GM18873 (cell line): Measurements from ENCODE around the gene HNRNPUL1.
"Not testable (repeated sequence)": the region's sequence is repeated elsewhere in the genome, so short reads cannot be mapped to it uniquely, and the experiment has no call there.

Experiments used
- ATAC-seq: cut with Tn5 transposase; IDR thresholded peaks from one replicate; pipeline ENCODE4 v1.9.1; 2021; ENCODE audit warnings: mild to moderate bottlenecking, moderate library complexity, moderate number of reproducible peaks; ENCODE audit not compliant: unreplicated experiment, low FRiP score

Gene HNRNPUL1

DNA sequence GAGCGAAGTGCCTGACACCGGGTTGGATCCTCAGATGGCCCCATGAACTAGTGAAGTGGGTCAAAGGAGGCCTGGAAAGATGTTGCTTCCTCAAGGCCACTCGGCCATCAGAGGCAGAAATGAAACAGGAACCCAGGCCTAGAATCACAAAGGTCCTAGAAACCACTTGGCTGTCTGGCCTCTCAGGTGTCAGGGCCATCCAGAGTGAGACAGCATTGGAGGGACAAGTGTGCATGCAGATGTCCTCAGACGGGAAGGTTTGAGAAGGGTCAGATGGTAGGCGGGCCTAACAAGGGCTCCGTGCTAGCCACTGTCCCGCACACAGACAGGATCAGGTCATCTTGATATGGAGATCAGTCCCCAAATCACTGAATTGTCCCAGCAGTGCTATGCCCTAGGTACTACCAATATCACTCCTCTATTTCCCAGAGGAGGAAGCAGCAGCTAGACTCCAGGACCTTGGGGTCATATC, 60.1 kb downstream of the HNRNPUL1 start:
- ATAC-seq = no peak

DNA sequence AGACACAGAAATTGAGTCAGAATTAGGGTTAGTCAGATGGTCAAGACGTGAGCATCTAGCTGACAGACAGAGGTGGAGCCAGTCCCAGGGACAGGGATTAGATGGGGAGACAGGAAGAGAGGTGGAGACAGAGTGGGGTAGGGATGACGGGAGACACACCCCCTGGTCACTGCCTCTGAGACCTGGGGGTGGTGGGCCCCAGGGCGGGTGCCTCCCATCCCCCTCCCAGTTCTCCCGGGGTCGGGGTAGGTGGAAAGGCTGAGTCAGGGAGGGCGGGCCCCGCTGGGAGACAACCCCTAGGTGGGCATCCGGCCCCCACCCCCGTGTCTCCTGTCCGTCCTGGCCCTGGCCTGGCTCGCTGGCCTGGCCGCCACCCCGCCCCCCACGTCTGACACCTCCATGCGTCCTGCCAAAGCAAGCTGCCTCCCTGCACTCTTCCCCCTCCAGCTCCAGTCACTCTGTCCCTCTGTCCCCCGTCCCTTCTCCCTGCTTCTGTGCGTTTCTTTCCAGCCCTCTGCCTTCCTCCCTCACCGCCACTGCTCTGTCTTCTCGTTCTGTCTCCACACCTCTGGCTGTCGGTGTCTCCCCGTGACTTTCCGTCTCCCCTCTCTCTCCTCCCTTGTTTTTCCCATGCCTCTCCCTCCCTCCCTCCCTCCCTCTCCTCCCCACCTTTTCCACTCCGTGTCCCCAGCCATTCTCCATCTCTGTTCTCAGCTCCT, 60.9 kb downstream of the HNRNPUL1 start:
- no peak for ATAC-seq

DNA sequence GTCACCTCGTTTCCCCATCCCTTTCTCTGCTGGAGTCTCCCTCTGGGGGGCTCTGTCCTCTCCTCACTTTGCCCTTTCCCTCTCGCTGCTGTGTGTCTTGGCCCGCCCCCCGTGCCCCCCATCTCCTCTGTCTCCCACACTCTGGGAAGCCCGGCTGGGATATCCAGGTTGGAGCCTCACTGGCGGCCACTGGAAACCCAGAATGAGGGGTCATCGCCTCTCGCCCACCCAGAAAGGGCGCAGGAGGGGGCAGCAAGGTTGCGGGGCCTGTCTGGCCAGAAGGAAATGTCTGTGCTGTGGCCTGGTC, 61.4 kb downstream of the HNRNPUL1 start:
- no peak for ATAC-seq

DNA sequence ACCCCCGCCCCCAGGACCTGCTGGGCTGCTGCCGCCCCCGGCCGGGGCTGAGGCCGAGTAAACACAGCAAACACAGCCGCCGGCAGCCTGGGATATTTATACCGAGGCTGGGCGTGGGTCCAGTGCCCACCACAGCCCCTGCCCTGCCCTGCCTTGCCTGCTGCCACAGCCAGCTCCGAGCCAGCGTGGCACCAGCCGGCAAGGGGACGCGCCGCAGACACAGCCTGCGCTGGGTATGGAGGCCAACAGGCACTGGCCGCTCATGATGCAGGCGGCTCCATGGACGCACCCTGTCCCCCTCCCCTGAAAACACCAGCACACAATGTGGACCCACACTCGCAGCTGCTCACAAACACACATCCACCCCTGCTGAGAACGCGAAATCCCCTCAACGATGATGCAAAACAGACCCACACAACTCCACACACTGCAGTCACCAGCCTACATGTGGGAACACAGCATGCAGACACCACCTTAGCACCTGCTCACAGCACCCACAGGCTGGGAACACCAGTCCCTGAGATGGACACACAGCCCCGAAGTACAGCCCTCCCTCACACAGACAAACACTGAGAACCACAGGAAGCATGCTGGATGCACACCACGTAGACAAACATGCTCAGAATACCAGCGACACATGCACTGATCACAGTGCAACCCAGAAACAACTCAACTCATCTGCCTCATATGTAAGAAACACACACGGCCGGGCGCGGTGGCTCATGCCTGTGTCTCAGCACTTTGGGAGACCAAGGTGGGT, 62.0 kb downstream of the HNRNPUL1 start:
- no peak for ATAC-seq

DNA sequence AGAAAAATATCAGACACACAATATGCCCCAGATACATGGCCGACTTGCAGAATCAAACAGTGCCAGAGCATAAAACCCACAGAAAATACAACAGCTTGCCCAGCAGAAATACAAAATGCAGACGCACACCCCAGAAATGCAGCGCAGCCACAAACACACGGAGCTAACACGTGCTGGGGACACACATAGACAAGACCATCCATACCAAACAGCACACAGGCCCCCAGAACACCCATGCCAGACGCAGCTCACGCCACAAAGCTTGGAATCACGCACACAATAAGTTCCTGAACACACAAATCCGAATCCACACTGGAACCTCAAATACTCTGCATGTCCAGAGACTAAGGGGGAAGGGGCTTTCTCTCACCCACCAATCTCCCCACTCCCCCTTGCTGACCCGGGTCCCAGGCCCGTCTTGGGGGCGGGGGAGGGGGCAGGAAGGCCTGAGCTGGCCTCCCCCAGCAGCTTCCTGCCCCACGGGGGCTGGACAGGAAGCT, 63.0 kb downstream of the HNRNPUL1 start:
- ATAC-seq = no peak

DNA sequence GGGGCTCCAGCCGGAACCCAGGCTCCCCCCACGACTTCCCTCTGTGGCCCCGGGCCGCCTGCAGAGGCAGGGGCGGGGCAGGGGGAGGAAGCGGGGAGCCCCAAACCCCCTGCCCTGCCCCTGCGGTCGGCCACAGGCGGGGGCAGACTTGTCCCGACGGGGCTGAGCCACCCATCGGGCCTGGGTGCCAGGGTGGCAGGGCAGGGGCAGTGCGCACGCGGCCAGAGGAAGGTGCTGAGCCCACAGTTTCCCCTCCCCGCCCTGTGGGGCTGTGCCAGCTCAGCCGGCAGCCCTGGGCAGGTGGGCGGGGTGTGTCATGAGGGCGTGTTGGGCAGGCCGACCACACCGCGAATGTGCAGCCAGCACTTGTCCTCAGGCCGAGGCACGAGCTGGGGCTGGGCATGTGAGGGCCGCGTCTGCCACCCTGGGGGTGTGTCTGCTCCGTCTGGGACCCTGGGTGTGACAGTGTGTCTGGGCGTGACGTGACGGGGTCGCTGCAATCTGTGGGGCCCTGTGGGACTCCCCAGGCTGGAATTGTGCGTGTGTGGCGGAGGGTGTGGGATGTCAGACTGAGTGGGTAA, 63.5 kb downstream of the HNRNPUL1 start:
- peak; percentile 49 for ATAC-seq

DNA sequence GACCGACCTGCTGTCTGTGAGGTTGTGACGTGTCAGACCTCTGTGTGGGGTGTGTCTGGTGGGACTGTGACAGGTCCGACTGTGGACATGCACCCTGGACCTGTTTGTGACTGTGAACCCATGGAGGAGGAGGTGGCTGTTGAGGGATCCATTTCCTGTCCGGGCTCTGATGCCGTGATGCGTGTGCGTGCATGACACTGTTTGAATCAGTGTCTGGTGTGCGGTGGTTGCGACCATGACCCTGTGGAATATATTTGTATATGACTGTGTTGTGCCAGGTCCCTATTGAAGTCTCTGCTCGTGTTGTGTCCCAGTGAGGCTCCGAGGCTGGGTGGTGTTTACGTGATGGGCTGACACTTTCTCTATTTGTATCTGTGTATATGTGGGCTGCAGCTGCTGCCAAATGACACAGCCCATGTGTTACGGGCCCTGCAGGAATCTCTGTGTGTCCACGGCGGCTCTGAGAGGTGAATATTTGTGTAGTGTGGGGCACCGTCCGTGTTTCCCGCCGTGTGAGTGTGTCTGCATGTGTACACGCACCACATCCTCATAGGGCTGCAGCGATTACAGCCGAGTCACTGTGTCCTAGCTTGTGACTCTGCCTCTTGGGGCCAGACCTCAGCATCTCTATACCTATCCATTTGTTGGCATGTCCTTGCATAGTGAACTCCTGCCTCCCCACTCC, 64.1 kb downstream of the HNRNPUL1 start:
- ATAC-seq = peak; percentile 3

DNA sequence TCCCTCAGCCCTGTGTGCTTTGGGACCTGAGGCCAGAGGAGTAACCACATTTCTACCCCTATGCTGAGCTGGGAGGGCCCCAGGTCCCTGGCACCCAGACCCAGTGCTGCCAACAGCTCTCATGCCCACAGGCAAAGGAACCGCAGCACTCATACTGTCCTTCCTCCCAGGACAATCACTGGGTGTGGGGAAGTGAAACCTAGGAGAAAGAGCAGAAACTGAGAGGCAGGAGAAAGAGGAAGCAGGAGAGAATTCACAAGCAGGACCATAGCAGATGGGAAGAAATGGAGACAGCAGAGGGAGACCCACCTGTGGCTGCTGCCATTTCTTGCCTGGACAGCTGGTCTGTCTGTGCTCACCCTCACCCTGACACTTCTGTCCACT, 64.7 kb downstream of the HNRNPUL1 start:
- ATAC-seq = no peak

DNA sequence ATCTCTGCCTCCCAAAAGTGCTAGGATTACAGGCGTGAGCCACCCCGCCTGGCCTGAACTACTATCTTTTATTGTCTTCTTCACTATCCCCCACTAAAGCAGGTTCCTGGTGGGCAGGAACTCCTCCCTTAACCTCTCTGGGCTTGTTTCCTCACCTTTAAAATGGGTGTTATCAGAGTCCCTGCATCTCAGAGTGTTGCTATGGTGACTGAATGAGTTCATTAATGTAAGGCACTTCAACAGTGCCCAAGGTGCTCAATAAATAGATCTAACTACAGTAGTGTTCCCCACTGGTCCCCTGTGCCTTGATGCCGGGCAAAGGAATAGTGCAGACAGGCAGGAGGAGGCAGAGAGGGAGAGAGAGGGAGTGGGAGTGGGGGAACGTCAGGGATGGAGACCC, 66.3 kb downstream of the HNRNPUL1 start:
- ATAC-seq = no peak

DNA sequence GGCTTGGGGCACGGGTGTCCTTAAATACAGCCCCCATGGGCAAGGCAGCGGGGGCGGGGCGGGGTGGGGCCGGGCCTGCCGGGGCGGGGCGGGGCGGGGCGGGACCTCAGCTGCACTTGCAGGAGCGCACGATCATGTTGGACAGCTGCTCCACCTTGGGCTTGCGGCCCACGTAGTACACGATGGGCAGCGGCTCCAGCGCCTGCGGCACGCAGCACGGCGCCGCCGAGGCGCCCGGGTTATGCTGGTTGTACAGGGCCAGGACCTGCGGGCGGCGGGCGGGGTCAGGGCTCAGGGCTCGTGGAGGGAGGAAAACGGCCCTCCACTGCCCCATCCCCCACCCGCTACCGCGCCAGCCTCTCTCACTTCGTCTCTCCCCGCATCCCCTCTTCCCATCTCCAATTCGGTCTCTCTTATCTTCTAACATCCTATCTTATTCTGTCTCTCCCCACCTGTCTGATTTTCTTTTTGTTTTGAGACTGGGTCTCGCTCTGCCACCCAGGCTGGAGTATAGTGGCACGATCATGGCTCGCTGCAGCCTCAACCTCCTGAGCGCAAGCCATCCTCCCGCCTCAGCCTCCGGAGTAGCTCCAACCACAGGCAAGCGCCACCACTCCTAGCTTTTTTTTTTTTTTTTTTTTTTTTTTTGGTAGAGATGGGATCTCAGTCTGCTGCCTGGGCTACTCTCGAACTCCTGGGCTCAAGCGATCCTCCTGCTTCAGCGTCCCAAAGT, 66.9 kb downstream of the HNRNPUL1 start:
- no peak for ATAC-seq

DNA sequence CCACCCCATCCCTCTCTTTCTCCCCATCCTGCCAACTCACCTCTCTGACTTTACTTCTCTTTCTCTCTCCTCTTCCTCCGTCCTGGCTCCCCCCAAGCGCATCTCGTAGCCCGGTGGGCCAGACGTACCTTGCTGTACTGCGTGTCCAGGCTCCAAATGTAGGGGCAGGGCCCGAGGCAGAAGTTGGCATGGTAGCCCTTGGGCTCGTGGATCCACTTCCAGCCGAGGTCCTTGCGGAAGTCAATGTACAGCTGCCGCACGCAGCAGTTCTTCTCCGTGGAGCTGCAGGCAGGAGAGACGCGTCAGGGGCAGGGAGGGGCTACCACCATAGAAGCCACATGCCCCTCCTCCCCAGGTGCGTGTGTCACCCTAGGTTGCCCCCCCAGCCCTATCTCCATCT, 67.8 kb downstream of the HNRNPUL1 start:
- ATAC-seq = no peak

DNA sequence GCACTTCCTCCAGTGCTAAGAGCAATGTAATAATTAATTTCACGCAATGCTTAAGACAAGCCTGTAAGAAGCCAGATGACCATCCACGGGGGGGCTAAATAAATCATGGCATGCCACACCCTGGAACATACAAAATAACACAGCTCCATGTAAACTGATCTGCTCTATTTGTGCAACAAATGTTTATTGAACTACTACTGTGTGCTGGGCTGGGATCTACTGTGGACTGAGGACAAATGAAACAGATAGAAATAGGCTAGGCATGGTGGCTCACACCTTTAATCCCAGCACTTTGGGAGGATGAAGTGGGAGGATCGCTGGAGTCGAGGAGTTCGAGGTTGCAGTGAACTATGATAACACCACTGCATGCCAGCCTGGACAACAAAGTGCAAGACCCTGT, 68.3 kb downstream of the HNRNPUL1 start:
- no peak for ATAC-seq

DNA sequence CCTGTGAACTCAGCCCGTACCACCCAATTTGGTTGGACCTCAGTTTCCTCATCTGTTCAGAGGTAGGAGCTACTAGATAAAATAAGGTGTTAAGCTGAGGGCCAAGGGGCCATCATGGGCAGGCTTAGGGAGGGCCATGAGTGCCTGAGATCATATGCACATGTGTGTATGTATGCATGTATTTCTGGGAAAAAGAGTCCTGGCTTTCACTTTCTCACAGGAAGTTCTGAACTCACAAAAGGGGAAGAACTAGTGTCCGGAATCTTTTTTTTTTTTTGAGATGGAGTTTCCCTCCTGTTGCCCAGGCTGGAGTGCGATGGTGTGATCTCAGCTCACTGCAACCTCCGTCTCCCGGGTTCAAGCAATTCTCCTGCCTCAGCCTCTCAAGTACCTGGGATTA, 70.6 kb downstream of the HNRNPUL1 start:
- no peak for ATAC-seq

DNA sequence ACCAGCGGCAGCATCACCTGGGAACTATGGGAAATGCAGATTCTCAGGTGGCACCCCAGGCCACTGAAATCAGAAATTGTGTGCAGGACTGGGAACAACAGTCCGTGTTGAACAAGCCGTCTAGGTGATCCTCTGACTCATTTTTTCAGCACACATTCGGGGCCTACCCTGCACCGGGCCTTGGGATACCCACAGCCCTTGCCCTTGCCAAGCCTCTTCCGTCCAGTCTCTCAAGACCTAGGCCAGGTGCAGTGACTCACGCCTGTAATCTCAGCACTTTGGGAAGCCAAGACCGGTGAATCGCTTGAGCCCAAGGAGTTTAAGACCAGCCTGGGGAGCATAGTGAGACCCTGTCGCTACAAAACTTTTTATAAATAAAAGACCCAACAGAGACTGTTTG, 71.3 kb downstream of the HNRNPUL1 start:
- ATAC-seq = no peak

DNA sequence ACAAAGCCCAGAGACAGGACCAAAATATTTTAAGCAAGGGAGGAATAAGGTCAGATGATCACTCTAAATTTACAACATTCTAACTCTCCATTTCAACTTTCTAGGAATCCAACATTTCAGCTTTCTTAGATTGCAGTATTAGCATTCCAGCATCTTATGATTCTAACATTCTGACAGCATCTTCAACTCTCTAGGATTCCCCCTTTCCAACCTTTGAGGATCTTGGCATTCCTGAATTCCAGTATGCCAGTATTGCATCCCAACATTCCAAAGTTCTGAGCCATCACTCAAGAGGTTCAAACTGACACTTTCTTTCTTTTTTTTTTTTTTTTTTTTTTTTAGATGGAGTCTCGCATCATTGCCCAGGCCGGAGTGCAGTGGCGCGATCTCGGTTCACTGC, 75.8 kb downstream of the HNRNPUL1 start:
- ATAC-seq = no peak

DNA sequence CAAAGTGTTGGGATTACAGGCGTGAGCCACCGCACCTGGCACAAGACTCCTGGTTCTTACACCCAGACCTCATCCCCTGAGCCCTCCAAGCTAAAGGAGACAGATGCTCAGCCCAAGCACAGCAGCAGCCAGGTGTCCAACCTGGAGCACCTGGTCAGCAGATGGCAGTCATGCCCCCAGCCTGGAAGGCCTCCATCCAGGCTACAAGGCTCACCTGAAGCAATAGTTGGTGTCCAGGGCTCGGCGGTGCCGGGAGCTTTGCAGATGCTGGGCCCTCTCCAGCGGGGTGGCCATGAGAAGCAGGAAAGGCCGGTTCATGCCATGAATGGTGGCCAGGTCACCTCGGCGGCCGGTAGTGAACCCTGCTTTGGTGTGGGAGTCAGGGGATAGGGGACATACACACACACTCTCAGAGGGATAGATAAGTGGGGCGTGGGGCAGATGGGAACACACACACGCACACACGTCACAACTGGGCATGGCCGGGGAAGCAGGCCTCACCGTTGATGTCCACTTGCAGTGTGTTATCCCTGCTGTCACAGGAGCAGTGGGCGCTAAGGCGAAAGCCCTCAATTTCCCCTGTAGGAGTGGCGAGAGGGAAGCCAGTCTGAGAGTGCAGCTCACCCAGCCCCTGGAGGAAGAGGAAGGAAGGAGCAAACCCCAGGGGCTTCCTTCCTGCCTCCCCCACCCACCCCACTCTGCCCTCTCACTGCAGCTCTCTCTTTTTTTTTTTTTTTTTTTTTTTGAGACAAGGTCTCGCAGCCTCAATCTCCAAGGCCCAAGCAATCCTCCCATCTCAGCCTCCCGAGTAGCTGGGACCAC, 77.7 kb downstream of the HNRNPUL1 start:
- ATAC-seq = no peak

DNA sequence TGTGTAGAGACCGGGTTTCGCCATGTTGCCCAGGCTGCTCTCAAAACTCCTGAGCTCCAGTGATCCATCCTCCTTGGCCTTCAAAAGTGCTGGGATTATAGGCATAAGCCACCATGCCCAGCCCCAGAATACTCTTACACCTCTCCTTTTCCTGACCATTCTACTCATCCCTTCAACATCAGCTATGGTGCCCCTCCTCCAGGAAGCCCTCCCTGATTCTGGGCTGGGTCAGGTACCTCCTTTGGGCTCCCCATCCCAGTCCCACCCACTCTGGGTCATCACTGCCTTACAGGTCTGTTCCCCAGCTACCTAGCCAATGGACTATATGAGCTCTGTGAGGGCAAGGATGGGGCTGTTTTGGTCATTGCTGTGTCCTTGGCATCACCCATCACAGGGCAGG, 80.0 kb downstream of the HNRNPUL1 start:
- ATAC-seq = no peak

DNA sequence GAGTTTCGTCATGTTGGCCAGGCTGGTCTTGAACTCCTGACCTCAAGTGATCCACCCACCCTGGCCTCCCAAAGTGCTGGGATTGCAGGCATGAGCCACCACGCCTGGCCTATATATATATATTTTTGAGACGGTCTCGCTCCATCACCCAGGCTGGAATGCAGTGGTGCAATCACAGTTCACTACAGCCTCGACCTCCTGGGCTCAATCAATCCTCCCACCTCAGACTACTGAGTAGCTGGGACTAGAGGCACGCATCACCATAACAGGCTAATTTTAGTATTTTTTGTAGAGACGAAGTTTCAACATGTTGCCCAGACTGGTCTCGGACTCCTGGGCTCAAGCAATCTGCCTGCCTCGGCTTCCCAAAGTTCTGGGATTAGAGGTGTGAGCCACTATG, 82.7 kb downstream of the HNRNPUL1 start:
- ATAC-seq = not testable (repeated sequence)

DNA sequence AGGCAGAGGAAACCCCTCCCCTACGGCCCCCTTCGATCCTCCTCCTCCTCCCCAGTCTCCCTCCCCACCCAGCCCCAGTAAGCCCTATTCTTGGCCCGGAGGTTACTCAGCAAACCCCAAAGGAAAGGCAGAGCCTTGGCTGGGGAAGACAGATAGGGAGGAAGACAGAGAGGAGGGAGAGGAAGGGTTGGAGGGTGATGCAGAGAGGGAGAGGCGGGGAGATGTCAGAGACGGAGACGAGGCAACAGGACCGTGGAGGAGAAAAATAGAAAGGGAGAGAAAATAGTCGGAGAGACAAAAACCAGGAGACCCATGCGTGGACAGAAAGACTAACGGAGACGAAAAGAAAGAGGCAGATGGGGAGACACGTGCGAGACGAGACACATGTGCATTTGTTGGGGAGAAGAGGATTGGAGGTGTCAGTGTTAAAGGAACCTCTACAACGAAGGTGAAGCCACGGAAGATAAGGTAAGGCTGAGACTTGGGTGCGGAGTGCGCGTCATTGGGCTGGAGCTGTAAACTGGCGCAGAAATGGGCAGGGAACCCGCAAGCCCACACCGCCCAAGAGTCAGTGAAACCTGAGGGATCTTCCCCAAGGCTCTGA, 86.7 kb downstream of the HNRNPUL1 start:
- ATAC-seq = no peak
